Liver (tissue), 3 donors: Measurements from ENCODE around the gene CCBE1.

Source experiments
- EGR1 ChIP-seq, 2 donors: IDR thresholded peaks; 2 replicates each; pipeline ENCODE4 v1.6.1; 2016 to 2018; ENCODE audit warnings: antibody characterized with exemption in 2 of 2, low read depth in 2 of 2
- GABPA ChIP-seq, 2 donors: IDR thresholded peaks in 1 of 2; conservative IDR thresholded peaks in 1 of 2; 2 replicates each; pipeline ENCODE4 v1.6.1; 2016; ENCODE audit warnings: antibody characterized with exemption in 2 of 2, mild to moderate bottlenecking in 1 of 2, moderate library complexity in 1 of 2
- HNF4A ChIP-seq, 2 donors: conservative IDR thresholded peaks; 2 replicates each; pipeline ENCODE4 v1.6.1; 2016; ENCODE audit warnings: antibody characterized with exemption in 2 of 2, mild to moderate bottlenecking in 2 of 2
- JUND ChIP-seq, 2 donors: IDR thresholded peaks; 2 replicates each; pipeline ENCODE4 v1.6.1; 2016; ENCODE audit warnings: antibody characterized with exemption in 2 of 2
- RAD21 ChIP-seq, 2 donors: IDR thresholded peaks; 2 replicates each; pipeline ENCODE4 v1.6.1; 2016; ENCODE audit warnings: antibody characterized with exemption in 2 of 2, mild to moderate bottlenecking in 2 of 2
- RXRA ChIP-seq, 2 donors: IDR thresholded peaks; 2 replicates each; pipeline ENCODE4 v1.6.1; 2017 to 2018; ENCODE audit warnings: antibody characterized with exemption in 2 of 2, mild to moderate bottlenecking in 1 of 2
- SP1 ChIP-seq: IDR thresholded peaks from 2 replicates; pipeline ENCODE4 v1.6.1; 2018; ENCODE audit warnings: antibody characterized with exemption, mild to moderate bottlenecking
- TAF1 ChIP-seq: conservative IDR thresholded peaks from 2 replicates; pipeline ENCODE4 v1.6.1; 2016; ENCODE audit warnings: antibody characterized with exemption, mild to moderate bottlenecking
- YY1 ChIP-seq: IDR thresholded peaks from 2 replicates; pipeline ENCODE4 v1.6.1; 2016; ENCODE audit warnings: antibody characterized with exemption, mild to moderate bottlenecking
- TF ChIP-seq, protein P1 (sequence below): fragments of 150-350 bp; IDR thresholded peaks from 2 replicates; pipeline ENCODE4 v1.5.1; 2017; ENCODE audit warnings: improper control_type of control experiment, low read depth, low read length; ENCODE audit not compliant: missing input control
- TF ChIP-seq, protein P2 (sequence below): IDR thresholded peaks from 2 replicates; pipeline ENCODE4 v1.6.1; 2016; ENCODE audit warnings: antibody characterized with exemption
- TF ChIP-seq, protein P3 (sequence below): IDR thresholded peaks from 2 replicates; pipeline ENCODE4 v1.6.1; 2016; ENCODE audit warnings: antibody characterized with exemption, mild to moderate bottlenecking
- TF ChIP-seq, protein P4 (sequence below): IDR thresholded peaks from 2 replicates; pipeline ENCODE4 v1.6.1; 2016; ENCODE audit warnings: antibody characterized with exemption
- TF ChIP-seq, protein P5 (sequence below): IDR thresholded peaks from 2 replicates; pipeline ENCODE4 v1.6.1; 2016; ENCODE audit warnings: antibody characterized with exemption
- donor health status: healthy.
- donor health status: healthy.

DNA sequence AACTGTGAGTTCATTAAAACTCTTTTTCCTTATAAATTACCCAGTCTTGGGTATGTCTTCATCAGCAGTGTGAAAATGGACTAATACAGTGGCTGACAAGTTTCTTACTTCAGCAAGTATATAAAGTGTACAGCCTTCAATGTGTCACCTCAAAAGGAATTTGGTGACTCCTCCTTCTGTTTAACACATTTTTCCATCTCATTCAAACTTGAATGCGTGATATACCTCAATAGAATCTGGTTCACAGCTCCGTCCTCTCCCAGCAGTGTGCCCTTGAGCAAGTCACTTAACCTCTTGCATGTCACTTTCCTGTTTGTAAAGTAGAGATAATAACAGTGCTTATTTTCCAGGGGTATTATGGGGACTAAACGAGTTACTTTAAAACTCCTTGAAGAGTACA lies 159.6 kb downstream of the CCBE1 start:
- TF ChIP-seq, protein P1, sequence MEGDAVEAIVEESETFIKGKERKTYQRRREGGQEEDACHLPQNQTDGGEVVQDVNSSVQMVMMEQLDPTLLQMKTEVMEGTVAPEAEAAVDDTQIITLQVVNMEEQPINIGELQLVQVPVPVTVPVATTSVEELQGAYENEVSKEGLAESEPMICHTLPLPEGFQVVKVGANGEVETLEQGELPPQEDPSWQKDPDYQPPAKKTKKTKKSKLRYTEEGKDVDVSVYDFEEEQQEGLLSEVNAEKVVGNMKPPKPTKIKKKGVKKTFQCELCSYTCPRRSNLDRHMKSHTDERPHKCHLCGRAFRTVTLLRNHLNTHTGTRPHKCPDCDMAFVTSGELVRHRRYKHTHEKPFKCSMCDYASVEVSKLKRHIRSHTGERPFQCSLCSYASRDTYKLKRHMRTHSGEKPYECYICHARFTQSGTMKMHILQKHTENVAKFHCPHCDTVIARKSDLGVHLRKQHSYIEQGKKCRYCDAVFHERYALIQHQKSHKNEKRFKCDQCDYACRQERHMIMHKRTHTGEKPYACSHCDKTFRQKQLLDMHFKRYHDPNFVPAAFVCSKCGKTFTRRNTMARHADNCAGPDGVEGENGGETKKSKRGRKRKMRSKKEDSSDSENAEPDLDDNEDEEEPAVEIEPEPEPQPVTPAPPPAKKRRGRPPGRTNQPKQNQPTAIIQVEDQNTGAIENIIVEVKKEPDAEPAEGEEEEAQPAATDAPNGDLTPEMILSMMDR, result no peak
- TF ChIP-seq RAD21 (IDR thresholded peaks at IDR 0.05) (no peak), SP1 (no peak), RXRA (IDR thresholded peaks at IDR 0.05) (no peak), GABPA (IDR thresholded peaks at IDR 0.05 in 1 of 2, conservative IDR thresholded peaks at IDR 0.05 in 1 of 2) (no peak), TAF1 (no peak), EGR1 (IDR thresholded peaks at IDR 0.05; ENCODE audit: low read depth in 2 of 2) (no peak), HNF4A (conservative IDR thresholded peaks at IDR 0.05) (no peak), JUND (IDR thresholded peaks at IDR 0.05) (no peak), YY1 (no peak)
- TF ChIP-seq, protein P2, sequence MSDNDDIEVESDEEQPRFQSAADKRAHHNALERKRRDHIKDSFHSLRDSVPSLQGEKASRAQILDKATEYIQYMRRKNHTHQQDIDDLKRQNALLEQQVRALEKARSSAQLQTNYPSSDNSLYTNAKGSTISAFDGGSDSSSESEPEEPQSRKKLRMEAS, result no peak
- TF ChIP-seq, protein P3, sequence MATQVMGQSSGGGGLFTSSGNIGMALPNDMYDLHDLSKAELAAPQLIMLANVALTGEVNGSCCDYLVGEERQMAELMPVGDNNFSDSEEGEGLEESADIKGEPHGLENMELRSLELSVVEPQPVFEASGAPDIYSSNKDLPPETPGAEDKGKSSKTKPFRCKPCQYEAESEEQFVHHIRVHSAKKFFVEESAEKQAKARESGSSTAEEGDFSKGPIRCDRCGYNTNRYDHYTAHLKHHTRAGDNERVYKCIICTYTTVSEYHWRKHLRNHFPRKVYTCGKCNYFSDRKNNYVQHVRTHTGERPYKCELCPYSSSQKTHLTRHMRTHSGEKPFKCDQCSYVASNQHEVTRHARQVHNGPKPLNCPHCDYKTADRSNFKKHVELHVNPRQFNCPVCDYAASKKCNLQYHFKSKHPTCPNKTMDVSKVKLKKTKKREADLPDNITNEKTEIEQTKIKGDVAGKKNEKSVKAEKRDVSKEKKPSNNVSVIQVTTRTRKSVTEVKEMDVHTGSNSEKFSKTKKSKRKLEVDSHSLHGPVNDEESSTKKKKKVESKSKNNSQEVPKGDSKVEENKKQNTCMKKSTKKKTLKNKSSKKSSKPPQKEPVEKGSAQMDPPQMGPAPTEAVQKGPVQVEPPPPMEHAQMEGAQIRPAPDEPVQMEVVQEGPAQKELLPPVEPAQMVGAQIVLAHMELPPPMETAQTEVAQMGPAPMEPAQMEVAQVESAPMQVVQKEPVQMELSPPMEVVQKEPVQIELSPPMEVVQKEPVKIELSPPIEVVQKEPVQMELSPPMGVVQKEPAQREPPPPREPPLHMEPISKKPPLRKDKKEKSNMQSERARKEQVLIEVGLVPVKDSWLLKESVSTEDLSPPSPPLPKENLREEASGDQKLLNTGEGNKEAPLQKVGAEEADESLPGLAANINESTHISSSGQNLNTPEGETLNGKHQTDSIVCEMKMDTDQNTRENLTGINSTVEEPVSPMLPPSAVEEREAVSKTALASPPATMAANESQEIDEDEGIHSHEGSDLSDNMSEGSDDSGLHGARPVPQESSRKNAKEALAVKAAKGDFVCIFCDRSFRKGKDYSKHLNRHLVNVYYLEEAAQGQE, result no peak
- TF ChIP-seq, protein P4, sequence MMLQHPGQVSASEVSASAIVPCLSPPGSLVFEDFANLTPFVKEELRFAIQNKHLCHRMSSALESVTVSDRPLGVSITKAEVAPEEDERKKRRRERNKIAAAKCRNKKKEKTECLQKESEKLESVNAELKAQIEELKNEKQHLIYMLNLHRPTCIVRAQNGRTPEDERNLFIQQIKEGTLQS, result no peak
- TF ChIP-seq, protein P5, sequence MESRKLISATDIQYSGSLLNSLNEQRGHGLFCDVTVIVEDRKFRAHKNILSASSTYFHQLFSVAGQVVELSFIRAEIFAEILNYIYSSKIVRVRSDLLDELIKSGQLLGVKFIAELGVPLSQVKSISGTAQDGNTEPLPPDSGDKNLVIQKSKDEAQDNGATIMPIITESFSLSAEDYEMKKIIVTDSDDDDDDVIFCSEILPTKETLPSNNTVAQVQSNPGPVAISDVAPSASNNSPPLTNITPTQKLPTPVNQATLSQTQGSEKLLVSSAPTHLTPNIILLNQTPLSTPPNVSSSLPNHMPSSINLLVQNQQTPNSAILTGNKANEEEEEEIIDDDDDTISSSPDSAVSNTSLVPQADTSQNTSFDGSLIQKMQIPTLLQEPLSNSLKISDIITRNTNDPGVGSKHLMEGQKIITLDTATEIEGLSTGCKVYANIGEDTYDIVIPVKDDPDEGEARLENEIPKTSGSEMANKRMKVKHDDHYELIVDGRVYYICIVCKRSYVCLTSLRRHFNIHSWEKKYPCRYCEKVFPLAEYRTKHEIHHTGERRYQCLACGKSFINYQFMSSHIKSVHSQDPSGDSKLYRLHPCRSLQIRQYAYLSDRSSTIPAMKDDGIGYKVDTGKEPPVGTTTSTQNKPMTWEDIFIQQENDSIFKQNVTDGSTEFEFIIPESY, result no peak
